HK-2 (cell line): ENCODE data around the gene TFAP2B.

Source experiments
- DNase-seq: peaks from one replicate; pipeline ENCODE4 v3.0.0-alpha.2; 2018; ENCODE audit not compliant: unreplicated experiment

TFAP2B gene

DNA sequence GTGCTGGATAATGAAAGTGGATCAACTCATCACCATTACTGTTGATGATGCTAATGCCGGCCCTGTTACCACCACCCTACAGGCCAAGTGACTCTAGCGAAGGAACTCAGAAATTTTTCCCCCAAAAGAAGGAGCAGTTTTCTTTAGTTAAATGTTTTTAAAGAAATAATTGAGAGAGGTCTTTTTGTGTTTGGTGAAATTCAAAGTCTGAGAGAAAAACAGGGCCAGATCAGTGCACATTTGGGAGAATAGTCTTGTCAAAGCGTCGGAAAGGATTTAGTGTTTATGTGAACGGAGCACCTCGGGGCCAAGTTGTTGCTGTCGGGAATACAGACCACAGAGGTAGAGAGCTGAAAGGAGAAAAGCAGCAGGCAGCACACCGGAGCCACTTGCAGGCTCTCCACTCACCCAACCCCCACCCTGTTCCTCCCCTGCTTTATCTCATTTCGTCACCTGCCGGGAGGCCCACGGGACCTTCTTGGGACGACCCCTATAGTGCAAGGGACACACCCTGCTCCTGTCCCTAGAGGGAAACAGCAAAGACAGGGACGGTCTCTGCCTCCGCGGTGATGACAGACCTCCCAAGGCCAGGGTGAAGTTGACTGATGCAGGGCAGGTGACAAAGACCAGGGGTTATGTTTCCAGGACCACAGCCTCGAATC, 6.8 kb downstream of the TFAP2B start:
- no peak for DNase-seq

DNA sequence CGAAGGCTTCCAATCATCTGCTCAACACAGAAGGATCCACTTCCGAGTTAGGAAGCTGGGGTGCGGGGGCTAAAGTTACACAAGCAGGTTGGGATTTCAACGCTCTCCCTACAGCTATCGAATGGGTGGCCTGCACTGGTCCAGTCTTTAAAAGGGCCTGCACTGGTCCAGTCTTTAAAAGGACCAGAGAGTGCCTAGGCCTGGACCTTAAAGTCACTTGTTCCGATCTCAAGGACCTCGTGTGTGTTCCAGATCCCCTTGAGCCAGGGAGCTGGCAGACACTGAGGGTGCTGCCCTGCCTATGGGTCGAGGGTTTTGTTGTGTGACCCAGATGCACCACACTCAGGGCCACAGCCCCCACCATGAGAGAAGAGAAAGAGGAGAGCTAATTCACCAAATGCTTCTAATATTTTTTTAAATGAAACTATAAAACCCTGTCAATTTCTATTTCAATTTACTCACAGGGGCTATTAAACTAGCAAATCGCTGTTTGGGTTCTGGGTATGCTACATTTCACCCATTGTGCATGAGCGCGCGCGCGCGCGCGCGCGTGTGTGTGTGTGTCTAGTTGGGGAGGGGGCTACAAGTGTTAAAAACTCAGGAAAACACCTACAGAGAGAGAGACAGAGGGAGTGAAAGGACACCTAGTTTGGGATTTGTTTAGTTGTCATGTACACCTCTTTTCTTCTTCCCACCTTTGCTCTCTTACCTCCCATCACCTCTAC, 7.5 kb downstream of the TFAP2B start:
- DNase-seq: no peak

DNA sequence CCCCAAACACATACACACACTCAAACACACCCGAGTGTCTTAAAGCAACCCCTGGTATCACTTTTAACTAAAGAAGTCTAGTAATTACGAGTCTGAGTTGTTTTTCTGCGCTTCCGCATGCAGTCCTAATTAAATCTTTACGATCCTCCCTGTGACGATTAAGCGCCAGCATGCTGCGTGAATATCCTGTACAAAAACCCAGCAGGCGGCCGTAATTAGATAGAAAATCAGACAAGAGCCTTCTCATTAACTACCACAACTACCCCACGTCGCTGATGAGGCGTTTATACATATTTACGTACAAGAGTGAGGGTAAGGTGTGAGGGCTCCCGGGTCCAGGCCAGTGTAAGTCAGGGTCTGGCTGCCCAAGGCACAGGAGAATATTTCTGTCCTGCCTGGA, 8.1 kb downstream of the TFAP2B start:
- no peak for DNase-seq

DNA sequence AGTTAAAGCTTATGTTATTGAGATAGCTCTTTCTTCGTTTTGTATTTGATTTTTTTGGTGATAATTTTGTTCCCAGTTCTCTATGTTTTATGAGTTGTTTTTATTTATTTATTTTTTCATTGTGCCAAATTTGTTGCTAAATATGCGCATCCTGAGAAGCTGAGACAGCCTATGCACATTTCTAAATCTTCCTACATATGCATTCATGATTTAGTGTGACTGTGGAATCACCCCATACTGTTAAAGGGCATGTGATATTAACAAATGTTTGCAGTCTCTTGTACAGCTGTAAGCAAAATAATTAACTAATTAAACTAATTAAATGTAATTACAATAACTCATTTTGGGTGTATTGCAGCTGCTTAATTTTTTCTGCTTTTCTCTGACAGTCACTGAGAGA, 10.4 kb downstream of the TFAP2B start:
- DNase-seq: no peak

DNA sequence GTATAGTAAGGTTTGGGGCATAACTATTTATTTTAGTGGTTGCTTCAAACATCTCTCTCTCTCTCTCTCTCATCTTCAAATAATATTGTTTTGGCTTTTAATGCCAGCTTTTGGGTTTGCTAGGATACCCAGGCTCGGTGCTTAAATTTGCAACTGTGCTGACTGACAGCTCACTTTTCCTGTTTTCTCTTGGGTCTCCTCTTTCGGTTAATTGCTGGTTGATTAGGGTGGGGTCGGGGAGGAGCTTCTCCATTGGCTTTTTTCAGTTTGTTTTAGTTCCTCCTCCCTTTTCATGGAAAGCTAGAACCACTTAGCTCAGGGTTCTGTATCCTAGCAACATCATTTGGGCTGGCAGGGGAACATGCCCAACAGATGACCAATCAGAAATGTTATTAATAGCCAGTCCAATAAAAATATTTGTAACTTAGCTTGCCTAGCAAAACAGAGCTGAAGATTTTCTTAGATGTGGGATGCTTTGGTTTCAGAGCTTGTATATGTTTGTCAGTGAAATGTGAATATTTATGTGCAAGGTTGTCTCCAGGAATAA, 11.3 kb downstream of the TFAP2B start:
- DNase-seq: no peak

DNA sequence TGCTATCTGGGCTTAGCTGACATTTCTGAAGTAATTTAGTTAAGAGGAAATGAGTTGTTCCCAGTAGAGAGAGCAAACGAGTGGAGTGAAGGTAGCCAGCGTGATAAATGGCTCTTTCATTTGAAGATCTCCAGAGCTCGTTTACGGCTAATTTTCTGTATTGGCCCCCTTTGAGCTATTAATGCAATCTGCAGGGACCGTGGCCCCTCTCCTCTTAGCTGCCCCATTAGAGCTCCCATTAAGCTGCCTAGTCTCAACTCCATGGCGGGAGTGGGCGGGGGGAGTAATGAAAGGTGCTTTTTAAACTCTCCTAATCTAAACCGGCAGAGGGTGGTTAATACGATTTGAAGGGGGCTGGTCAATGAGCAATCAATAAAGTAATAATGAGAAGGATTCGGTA, 12.5 kb downstream of the TFAP2B start:
- no peak for DNase-seq

DNA sequence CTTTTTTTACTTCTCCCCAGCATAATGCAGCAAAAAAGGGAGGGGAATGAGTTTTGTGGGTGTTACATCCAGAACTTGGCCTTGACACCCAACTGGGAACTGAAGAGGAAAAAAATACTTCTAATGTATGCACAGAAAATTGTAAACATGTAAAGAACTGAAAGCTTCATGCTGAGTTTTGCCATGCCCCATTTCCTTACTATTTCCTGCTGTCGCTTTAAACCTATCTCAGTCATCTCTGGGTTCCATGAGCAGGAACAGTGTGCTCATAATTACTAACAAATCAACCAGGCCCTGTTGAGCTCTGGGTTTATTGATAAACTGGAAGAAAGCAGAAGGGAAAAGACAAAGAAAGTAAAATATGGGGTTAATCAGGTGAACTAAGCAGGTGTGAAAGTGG, 14.2 kb downstream of the TFAP2B start:
- DNase-seq: no peak

DNA sequence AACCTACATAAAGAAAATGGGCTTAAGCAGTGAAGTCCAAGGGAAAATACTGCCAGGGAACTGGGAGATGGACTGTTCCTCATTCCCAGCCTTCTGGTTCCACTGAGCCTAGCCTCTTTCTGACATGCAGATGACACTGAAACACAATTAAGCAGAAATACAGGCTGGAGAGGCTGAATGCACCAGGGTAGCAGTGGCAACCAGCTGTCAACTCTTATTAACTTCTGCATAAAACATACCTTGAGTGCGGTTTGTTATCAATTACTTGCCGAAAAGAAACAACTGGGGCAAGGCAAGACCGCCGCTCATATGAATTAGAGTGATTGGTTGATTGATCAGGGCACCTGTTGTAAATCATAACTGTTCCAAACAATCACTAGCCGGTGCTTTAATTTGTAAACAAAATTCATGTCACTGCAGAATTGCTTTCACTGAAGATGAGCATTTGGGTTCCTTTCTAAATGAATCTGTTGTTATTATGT, 16.3 kb downstream of the TFAP2B start:
- no peak for DNase-seq

DNA sequence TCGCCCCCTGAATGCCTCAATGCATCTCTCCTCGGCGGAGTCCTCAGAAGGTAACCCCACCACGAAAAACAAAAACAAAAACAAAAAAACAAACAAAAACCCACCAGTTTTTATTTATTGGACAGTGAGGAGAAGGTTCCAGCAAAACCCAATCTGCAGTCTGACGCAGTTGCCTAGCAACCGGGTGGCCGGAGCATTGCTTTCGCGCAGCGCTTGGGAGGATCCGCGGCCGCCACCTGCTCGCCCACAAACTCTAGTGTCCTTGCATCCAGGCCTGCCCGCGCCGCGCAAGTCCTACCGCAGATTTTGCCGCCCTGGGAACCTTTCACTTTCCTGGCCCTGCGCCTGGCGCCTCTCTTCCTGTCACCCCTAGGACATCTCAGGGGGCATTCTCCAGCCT, 17.6 kb downstream of the TFAP2B start:
- no peak for DNase-seq

DNA sequence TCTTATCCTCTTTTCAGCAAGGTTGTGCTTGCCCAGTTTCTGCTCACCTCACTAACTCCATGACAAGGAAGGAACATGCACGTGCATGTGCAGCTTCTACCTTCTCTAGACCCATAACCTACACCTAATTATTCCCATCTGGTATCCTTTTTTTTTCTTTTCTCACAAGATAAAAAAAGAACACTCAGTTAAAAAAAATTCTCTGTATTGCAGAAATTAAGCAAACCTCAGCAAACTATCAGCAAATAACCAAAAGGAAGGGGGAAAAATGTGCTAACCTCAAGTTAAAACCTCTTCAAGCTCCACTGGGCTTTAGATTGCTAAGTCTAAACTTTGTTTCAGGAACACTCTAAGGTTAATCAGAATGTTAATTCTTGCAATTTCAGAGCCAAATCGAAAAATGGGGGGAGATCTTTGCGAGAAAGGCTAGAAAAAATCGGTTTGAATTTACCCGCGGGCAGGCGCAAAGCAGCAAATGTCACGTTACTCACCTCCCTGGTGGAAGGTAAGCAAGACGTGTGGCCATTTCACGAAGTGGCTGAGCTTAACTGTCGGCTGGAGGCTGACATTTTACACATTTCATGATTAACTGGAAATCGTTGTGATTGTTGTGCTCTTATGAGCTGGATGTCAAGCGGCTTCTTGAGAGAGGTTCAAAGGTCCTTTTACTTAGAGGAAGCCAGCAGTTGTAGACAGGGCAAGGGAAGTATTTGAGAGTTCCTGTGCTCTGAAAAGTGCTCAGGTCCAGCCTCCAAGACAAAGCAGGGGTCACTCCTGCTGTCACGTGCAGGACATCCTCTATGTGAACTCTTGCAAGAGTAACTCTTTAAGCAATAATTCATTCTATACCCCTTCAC, 19.1 kb downstream of the TFAP2B start:
- DNase-seq: no peak

DNA sequence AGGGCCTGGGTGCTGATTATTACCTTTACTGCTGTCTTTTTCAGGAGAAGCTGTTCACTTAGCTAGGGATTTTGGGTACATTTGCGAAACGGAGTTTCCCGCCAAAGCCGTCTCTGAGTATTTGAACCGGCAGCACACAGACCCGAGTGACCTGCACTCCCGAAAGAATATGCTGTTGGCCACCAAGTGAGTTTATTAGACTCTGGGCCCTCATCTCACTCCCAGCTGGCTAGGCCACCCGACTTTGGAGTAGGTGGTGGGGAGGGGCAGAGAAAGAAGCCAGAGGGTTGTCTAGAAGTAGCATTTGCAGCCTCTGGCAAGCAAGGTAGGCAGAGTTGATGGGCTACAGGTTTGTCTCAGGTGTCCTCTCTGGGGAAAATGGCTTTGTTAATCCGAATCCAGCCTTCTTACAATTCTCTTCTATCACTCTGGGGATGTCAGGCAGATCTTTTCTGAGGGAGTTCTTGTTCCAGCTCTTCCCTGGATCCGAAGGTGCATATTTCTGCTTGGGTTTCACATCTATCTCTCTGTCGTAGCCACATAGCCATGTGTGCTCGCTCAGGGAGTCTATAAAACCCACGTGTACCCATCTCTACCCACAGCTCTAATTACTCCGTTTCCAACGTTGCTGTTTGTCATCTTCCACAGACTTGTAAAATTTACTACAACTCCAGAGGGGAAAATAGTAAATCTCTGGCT, 21.6 kb downstream of the TFAP2B start:
- no peak for DNase-seq

DNA sequence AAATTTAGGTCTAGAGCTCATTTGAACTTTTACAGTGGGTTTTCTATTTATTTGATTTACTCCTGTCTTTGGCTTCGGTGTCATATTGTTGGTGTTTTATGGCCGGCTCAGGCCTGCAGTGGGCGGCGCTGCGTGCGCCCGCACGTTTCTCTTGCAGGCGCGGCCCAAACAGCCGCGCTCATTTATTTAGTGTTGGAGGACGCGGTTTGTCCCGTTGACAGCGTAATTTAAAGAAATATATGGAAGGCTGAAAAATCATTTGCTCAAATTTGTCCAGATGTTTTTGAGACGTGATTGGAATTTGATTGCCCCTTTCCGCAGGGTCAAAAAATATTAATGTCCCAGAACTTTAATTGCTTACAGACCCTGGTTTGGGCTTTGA, 22.1 kb downstream of the TFAP2B start:
- DNase-seq: no peak

DNA sequence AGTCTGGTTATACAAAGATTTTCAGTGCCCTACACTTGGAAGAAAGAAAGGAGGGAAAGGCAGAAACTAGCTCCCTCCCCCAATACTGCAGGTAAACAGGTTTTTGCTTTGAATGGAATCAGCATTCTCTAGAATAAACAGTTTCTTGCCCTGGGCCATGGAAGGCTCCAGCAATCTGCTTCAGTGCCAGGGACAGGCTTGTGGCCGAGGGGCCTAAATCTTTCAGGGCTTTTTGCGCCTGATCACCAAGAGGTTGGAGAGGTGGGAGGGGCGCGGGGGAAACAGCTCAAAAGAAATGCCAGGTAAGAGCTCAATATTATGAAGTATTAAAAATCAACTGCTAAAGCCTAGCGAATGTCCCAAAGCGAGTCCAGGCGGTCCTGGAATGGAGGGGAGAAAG, 23.8 kb downstream of the TFAP2B start:
- no peak for DNase-seq

DNA sequence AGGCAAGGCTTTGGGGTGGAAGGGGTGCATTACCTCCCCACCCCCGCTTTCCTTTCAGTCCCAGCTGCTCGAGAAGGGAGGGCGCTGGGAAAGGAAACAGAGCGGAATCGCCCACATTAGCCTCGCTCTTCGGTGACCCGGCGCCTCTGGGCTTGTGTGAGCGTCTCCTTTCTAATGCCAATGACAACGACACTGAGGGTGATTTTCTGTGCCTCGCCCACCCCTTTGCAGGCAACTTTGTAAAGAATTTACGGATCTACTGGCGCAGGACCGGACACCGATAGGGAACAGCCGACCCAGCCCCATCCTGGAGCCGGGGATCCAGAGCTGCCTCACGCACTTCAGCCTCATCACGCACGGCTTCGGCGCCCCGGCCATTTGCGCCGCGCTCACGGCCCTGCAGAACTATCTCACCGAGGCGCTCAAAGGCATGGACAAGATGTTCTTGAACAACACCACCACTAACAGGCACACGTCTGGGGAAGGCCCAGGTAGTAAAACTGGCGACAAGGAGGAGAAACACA, 24.3 kb downstream of the TFAP2B start:
- no peak for DNase-seq

DNA sequence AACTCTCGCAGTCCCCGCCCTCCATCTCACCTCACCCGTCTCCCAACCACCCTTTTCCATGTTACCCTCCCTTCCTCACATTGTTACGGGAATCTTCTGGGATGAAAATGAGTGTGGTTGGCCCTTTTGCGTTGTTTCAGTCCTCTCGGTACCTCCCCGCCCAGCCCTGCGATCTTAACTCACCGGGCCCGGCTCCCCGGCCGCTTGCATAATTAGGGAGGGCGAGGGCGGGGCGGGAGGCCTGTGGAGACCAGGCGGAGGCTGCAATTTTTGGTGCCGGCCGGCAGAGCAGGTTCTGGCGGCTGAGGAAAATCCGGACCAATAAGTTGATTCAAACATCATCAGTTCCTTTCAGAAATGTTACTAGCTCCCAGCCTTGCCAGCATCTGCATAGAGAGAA, 25.2 kb downstream of the TFAP2B start:
- no peak for DNase-seq

DNA sequence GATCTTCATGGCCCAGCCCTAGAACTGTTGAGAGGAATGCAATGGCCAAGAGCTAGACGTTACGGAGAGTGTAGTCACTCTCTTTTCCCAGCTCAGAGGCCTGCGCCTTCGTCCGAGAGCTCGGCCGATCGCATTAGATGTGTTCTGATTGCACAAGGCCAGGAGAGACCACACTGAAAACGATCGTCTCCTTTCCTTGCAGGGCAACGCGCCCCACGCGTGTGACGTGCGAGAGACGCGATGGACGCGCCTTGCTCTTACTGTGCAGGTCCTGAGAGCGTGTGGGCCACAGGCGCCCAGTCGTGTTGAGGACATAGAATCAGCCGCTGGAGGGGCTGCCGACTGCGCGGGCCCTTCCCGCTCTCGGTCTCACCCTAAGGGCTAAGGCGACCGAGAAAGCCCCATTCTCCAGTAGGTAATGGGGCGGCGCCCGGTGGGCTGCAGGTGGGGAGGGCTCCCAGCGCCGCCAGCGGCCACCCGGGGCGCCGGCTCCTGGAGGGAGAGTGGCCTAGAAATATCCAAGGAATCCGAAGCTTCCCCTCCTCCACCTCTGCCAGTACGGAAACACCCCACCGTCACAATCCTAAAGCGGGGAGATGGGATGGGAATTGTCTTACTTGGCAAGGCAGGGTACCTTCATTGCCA, 26.9 kb downstream of the TFAP2B start:
- no peak for DNase-seq

DNA sequence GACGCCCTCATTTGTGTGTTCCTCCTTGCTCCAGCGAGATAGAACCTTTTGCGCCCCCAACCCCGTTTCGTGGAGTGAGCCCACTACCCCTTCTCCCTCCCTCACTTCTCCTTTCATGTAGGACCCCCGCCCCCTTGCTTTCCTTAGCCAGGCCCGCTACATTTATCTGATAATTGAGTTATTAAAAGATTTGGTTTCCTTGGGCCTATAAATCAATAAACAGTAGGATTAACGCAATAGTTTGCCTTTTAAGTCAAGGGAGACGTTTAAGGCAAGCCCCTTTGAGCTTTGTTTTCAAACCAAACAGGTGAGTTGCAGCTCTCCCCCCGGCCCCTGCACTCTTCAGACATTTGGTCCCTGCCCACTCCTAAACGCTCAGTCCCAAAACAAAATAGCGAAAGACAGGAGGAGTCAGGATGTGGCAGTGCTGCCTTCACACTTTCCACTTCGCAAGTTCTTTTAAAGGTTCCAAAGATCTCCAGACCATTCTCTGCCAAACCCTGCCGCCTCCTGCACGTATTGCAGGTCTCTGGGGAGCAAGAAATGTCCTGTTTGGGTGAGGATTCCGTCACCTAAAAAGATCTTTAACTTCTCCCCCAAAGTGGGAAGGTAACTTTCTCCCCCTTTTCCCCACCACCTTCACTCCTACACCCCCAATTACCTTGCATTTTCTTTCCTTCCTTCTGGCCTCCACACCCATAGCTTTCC, 27.6 kb downstream of the TFAP2B start:
- DNase-seq: no peak

DNA sequence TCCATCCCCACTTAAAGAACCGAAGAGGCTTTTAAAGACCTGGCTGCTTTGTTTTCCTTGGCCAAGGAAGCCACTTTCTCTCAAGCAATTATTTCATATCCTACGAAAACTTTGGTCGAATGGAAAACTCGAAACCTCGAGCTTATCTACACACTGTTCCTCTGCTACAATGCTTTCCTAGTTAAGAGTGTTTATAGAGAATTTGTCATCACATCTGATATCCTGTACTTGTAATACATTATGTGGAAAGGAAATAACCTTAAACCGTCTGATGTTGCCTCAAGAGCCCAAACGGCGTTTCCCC, 28.1 kb downstream of the TFAP2B start:
- DNase-seq: no peak

DNA sequence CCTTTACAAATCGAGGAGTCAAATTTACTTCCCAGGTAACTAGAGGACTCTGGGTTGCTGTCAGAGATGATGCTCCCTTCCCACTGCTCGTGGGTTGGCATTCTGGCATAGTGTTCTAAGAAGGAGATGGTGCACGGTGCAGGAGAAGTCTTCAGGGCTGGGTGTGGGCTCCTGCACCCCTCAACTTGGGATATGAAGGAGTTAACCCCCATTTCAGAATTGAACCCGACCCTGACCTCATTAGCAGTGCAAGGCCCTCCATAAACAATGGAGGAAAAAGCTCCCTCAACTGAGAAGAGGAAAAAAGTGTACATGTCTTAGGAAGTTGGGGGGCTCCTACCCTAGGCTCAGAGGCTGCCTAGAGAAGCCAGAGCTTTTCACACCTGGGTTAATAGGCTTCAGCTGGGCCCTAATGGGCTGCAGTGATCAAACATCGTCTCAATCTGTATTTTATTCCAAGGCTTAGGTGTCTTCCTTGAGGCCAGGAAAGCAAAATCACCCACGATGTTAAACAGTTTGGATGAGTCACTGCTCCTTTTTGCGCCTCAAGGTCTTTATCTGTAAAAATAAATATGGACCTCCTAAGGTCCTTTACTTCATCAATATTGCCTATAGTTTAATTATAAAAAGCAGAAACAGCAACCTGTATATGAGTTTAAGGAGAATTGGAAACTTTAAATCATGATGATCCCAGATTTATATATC, 29.4 kb downstream of the TFAP2B start:
- no peak for DNase-seq
